ENCODE data around the gene EXOC3L4.
"Not testable (repeated sequence)": the region's sequence is repeated elsewhere in the genome, so short reads cannot be mapped to it uniquely, and the experiment has no call there.

Gene EXOC3L4

GRCh38 chr14:103117499-103117898 is 23.0 kb downstream of the EXOC3L4 start:
- H2AFZ ChIP-seq (ENCODE audit: low read length, unreplicated experiment); H3K4me3 ChIP-seq (ENCODE audit: low read depth, low read length); H3K27ac ChIP-seq (ENCODE audit: low read depth, low read length); H3K27me3 ChIP-seq (ENCODE audit: insufficient read depth, low read length); H3K36me3 ChIP-seq (ENCODE audit: insufficient read depth, low read length); H3K79me2 ChIP-seq (ENCODE audit: control insufficient read depth, insufficient read depth, low read length, unreplicated experiment): not testable (repeated sequence)
- peaks cover 28% of the 10 kb centered on the region for H3K4me1 ChIP-seq (ENCODE audit: control insufficient read depth, insufficient read depth, low read length, unreplicated experiment)

- Histone ChIP-seq H3K36me3 (ENCODE audit: insufficient read depth, low read length) (no peaks in the 10 kb centered on the region), H3K79me2 (ENCODE audit: control insufficient read depth, insufficient read depth, low read length, unreplicated experiment) (no peaks in the 10 kb centered on the region), H2AFZ (ENCODE audit: low read length, unreplicated experiment) (no peak overlapping the region), H3K27me3 (ENCODE audit: insufficient read depth, low read length) (no peaks in the 10 kb centered on the region), H3K4me3 (ENCODE audit: low read depth, low read length) (no peak overlapping the region), H3K27ac (ENCODE audit: low read depth, low read length) (no peak overlapping the region), H3K4me1 (ENCODE audit: control insufficient read depth, insufficient read depth, low read length, unreplicated experiment) (peaks cover 34% of the 10 kb centered on the region)
Measured at GRCh38 chr14:103118018-103118662, 23.6 kb downstream of the EXOC3L4 start.

- Histone ChIP-seq H3K27ac (ENCODE audit: low read depth, low read length) (no peak overlapping the region), H3K4me1 (ENCODE audit: control insufficient read depth, insufficient read depth, low read length, unreplicated experiment) (peaks cover 34% of the 10 kb centered on the region), H3K4me3 (ENCODE audit: low read depth, low read length) (no peak overlapping the region), H3K79me2 (ENCODE audit: control insufficient read depth, insufficient read depth, low read length, unreplicated experiment) (peaks cover 5% of the 10 kb centered on the region), H3K36me3 (ENCODE audit: insufficient read depth, low read length) (no peaks in the 10 kb centered on the region), H2AFZ (ENCODE audit: low read length, unreplicated experiment) (no peak overlapping the region), H3K27me3 (ENCODE audit: insufficient read depth, low read length) (no peaks in the 10 kb centered on the region)
Measured at GRCh38 chr14:103118663-103119404, 24.3 kb downstream of the EXOC3L4 start.

- H2AFZ ChIP-seq (ENCODE audit: low read length, unreplicated experiment); H3K27me3 ChIP-seq (ENCODE audit: insufficient read depth, low read length); H3K36me3 ChIP-seq (ENCODE audit: insufficient read depth, low read length); H3K4me3 ChIP-seq (ENCODE audit: low read depth, low read length); H3K27ac ChIP-seq (ENCODE audit: low read depth, low read length): not testable (repeated sequence)
- H3K4me1 ChIP-seq (ENCODE audit: control insufficient read depth, insufficient read depth, low read length, unreplicated experiment), result peaks cover 41% of the 10 kb centered on the region
- H3K79me2 ChIP-seq (ENCODE audit: control insufficient read depth, insufficient read depth, low read length, unreplicated experiment), result peaks cover 12% of the 10 kb centered on the region
Measured at GRCh38 chr14:103119527-103119926, 25.0 kb downstream of the EXOC3L4 start.

- no peaks in the 10 kb centered on the region for H3K36me3 ChIP-seq (ENCODE audit: insufficient read depth, low read length)
- peaks cover 24% of the 10 kb centered on the region for H3K79me2 ChIP-seq (ENCODE audit: control insufficient read depth, insufficient read depth, low read length, unreplicated experiment)
- no peaks in the 10 kb centered on the region for H3K27me3 ChIP-seq (ENCODE audit: insufficient read depth, low read length)
- H3K4me1 ChIP-seq (ENCODE audit: control insufficient read depth, insufficient read depth, low read length, unreplicated experiment), result peaks cover 49% of the 10 kb centered on the region
- H3K4me3 ChIP-seq (ENCODE audit: low read depth, low read length), result peak overlapping the region; percentile 19; the same call in 1 of the 2 replicates
- H2AFZ ChIP-seq (ENCODE audit: low read length, unreplicated experiment), result no peak overlapping the region
- peak overlapping the region; percentile 40; the same call in 1 of the 2 replicates for H3K27ac ChIP-seq (ENCODE audit: low read depth, low read length)
Measured at GRCh38 chr14:103121121-103121845, 26.8 kb downstream of the EXOC3L4 start.

- Histone ChIP-seq H3K27me3 (ENCODE audit: insufficient read depth, low read length) (no peaks in the 10 kb centered on the region), H3K4me3 (ENCODE audit: low read depth, low read length) (peak overlapping the region; percentile 88), H3K79me2 (ENCODE audit: control insufficient read depth, insufficient read depth, low read length, unreplicated experiment) (peaks cover 27% of the 10 kb centered on the region), H2AFZ (ENCODE audit: low read length, unreplicated experiment) (no peak overlapping the region), H3K36me3 (ENCODE audit: insufficient read depth, low read length) (no peaks in the 10 kb centered on the region), H3K4me1 (ENCODE audit: control insufficient read depth, insufficient read depth, low read length, unreplicated experiment) (peaks cover 49% of the 10 kb centered on the region), H3K27ac (ENCODE audit: low read depth, low read length) (peak overlapping the region; percentile 63)
Measured at GRCh38 chr14:103121846-103122584, 27.5 kb downstream of the EXOC3L4 start.

GRCh38 chr14:103122585-103122946 is 28.0 kb downstream of the EXOC3L4 start:
- Histone ChIP-seq H2AFZ (ENCODE audit: low read length, unreplicated experiment) (no peak overlapping the region), H3K79me2 (ENCODE audit: control insufficient read depth, insufficient read depth, low read length, unreplicated experiment) (peaks cover 29% of the 10 kb centered on the region), H3K4me1 (ENCODE audit: control insufficient read depth, insufficient read depth, low read length, unreplicated experiment) (peaks cover 50% of the 10 kb centered on the region), H3K4me3 (ENCODE audit: low read depth, low read length) (peak overlapping the region; percentile 88), H3K27ac (ENCODE audit: low read depth, low read length) (peak overlapping the region; percentile 63), H3K27me3 (ENCODE audit: insufficient read depth, low read length) (no peaks in the 10 kb centered on the region), H3K36me3 (ENCODE audit: insufficient read depth, low read length) (no peaks in the 10 kb centered on the region)

- Histone ChIP-seq H3K36me3 (ENCODE audit: insufficient read depth, low read length) (no peaks in the 10 kb centered on the region), H3K27ac (ENCODE audit: low read depth, low read length) (peak within 1 kb of the TSS; percentile 63), H2AFZ (ENCODE audit: low read length, unreplicated experiment) (peak within 1 kb of the TSS; percentile 45), H3K4me3 (ENCODE audit: low read depth, low read length) (peak within 1 kb of the TSS; percentile 88), H3K27me3 (ENCODE audit: insufficient read depth, low read length) (no peaks in the 10 kb centered on the region), H3K79me2 (ENCODE audit: control insufficient read depth, insufficient read depth, low read length, unreplicated experiment) (peaks cover 34% of the 10 kb centered on the region), H3K4me1 (ENCODE audit: control insufficient read depth, insufficient read depth, low read length, unreplicated experiment) (peaks cover 55% of the 10 kb centered on the region)
Measured at GRCh38 chr14:103122947-103123633, 28.6 kb downstream of the EXOC3L4 start, which contains the start of gene TNFAIP2. Gene TNFAIP2, plus strand, starts transcription at chr14:103123461. Its CDS starts 2,997 bp downstream, at chr14:103126458.

GRCh38 chr14:103123634-103124500 is 29.3 kb downstream of the EXOC3L4 start:
- H3K4me1 ChIP-seq (ENCODE audit: control insufficient read depth, insufficient read depth, low read length, unreplicated experiment), result peaks cover 58% of the 10 kb centered on the region
- peak overlapping the region; percentile 88 for H3K4me3 ChIP-seq (ENCODE audit: low read depth, low read length)
- peak overlapping the region; percentile 45 for H2AFZ ChIP-seq (ENCODE audit: low read length, unreplicated experiment)
- H3K27ac ChIP-seq (ENCODE audit: low read depth, low read length), result 0 out of 2 replicates have a peak overlapping the region, but pooled peaks have one; percentile 13
- no peaks in the 10 kb centered on the region for H3K36me3 ChIP-seq (ENCODE audit: insufficient read depth, low read length)
- H3K79me2 ChIP-seq (ENCODE audit: control insufficient read depth, insufficient read depth, low read length, unreplicated experiment), result peaks cover 35% of the 10 kb centered on the region
- H3K27me3 ChIP-seq (ENCODE audit: insufficient read depth, low read length), result no peaks in the 10 kb centered on the region
